GM21381 (cell line): ENCODE results near the gene SULT1A1.

Source experiments
- ATAC-seq: cut with Tn5 transposase; IDR thresholded peaks from one replicate; pipeline ENCODE4 v1.9.1; 2021; ENCODE audit warnings: mild to moderate bottlenecking, moderate library complexity; ENCODE audit not compliant: unreplicated experiment

Gene SULT1A1

GRCh38 chr16:28562199-28562598, 47.6 kb downstream of the SULT1A1 start:
- ATAC-seq, result no peak

DNA sequence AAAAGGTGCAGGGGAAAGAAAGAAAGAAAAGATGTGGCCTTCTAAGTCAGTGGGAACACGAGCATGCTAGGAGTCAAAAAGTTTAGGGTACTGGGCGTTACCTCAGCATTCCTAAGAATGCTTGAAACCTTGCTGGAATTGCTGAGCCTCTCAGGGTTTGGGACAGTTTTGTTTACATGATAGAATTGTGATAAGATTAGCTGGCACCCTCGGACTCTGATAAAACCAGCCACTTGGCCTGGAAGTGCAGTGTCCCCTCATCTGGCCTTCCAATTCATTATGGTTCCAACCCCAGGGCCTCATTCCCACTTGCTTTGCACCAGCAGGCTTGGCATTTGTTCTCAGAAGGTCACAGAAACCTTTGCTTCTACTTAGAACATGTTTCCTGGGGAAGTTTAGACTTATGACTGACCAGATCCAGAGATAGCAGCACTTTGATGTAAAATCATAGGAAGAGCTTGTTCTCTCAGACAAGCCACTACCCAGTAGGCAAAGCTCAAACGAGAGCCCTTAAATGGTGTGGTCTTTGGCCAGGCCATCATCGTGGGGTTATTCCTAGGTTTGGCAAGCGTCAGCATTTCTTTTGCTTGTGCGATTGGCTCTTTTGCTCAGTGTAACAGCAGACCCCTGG, 48.2 kb downstream of the SULT1A1 start:
- ATAC-seq, result no peak

DNA sequence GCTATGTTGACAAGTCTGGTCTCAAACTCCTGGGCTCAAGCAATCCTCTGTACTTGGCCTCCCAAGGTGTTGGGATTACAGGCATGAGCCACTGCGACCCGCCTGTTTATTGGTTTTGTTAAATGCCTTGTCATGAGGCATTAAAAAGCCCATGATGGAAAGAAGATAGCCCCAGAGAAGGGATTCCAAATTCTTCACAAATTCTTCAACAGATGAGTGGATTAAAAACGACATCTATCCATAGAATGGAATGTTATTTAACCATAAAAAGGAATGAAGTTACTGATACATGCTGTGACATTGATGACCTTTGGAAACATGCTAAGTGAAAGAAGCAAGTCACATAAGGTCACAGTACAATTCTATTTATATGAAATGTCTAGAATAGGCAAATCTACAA, 51.4 kb downstream of the SULT1A1 start:
- ATAC-seq, result no peak

DNA sequence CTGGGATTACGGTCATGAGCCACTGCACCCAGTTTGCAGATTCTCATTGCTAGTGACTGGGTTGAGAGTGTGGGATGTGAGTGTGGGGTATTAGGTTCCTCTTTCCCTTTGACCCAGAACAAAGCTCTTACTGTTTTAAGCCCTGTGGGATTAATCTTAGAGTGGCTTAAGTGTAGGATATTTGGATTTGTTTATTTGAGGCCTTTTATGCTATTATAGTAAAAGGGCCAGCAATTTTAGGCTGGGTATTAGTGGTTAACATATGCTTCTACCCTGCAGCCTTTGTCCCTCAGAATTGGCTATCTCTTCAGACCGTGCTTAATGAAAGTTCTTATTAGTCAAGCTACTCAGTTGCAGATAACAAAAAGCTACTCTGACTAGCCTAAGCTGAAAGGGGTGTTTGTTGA, 52.9 kb downstream of the SULT1A1 start:
- ATAC-seq, result no peak

DNA sequence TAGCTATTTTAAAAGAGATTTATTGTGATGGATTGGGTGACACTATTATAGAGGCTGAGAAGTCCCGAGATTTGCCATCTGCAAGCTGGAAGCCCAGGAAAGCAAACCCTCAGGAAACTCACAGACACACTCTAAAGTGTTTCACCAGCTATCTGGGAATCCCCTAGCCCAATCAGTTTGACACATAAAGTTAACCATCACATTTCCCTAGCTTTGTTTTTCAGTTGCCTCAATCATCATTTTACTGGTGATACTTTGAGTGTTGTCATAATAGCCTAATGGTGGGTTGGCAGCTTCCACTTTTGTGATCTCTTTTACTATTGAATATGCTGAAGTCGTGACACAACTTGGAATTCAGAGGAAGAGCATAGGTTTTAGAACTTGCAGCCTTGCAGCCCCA, 54.3 kb downstream of the SULT1A1 start:
- no peak for ATAC-seq
